Psoas muscle (tissue), 8 donors: ENCODE measurements around the gene BNIP5. TPM values are rescaled to one million over a fixed set of nuclear protein-coding genes. Genes with fewer than 3 reads are reported as not detected.
A peak's percentile ranks its signal among the peaks of the same experiment; 100 is the strongest.

Source experiments
- ATAC-seq, 4 donors: fragments of 200-7000 bp; cut with Tn5 transposase; one replicate each; pipeline ENCODE4 v1.9.1; 2020; ENCODE audit warnings: moderate library complexity in 3 of 4, mild to moderate bottlenecking in 2 of 4
- DNase-seq, 2 donors: peaks; one replicate each; pipeline ENCODE4 v3.0.0-alpha.2; 2020
- H3K27ac ChIP-seq: fragments of 200-600 bp; one replicate; pipeline ENCODE4 v1.8.0; 2022
- H3K27me3 ChIP-seq, 3 donors: fragments of 200-600 bp in 1 of 3; one replicate each; pipeline versions ENCODE4 v1.6.1 to v1.8.0; 2013 to 2022; ENCODE audit warnings: low read length in 2 of 3, mild to moderate bottlenecking in 2 of 3, moderate library complexity in 1 of 3; ENCODE audit not compliant: insufficient read depth in 3 of 3
- H3K36me3 ChIP-seq, 2 donors: fragments of 200-600 bp in 1 of 2; one replicate each; pipeline versions ENCODE4 v1.6.1 to v1.8.0; 2013 to 2022; ENCODE audit warnings: low read depth in 1 of 2, mild to moderate bottlenecking in 1 of 2, moderate library complexity in 1 of 2; ENCODE audit not compliant: insufficient read depth in 1 of 2
- H3K4me1 ChIP-seq: fragments of 200-600 bp; one replicate; pipeline ENCODE4 v1.8.0; 2022
- H3K4me3 ChIP-seq: fragments of 200-600 bp; one replicate; pipeline ENCODE4 v1.8.0; 2022; ENCODE audit warnings: mild to moderate bottlenecking
- H3K9me3 ChIP-seq: fragments of 200-600 bp; one replicate; pipeline ENCODE4 v1.8.0; 2022
- CTCF ChIP-seq: fragments of 200-600 bp; IDR thresholded peaks from one replicate; pipeline ENCODE4 v1.8.0; 2022; ENCODE audit warnings: antibody characterized with exemption
- WGBS, 3 donors: extraction: QIAGEN DNeasy Blood & Tissue Kit; methylation state at CpG; one replicate each; pipeline versions ENCODE4 v1.1.6 to v1.1.7; 2013; 5-methylcytosine and 5-hydroxymethylcytosine counted together
- intact Hi-C, 2 donors: fragments of 100-400 bp; cut with DNase I; formaldehyde crosslinking; loops; one replicate each; pipeline versions ENCODE4 v1.11.0 to v1.14.2; 2022
- polyA plus RNA-seq, 3 donors: library from polyadenylated mRNA; stranded (reverse); fragments of 200-250 nt; gene quantifications; one replicate each; pipeline ENCODE4 v1.2.3, GENCODE V29; 2013
- total RNA-seq, 4 donors: library from RNA; stranded (reverse); fragmentation: NEBNext Ultra II Directional in 2 of 4; extraction: Animal tissue kit (Norgen Biotek cat#: 25700) in 2 of 4; gene quantifications; one replicate each; pipeline versions ENCODE4 v1.2.1 to v1.2.4, GENCODE V29; 2021 to 2023
- donor health status: healthy with polysubstance abuse.
- donor health status: DM: no; HTN: no; CAD: no; lungs with moderate emphysema.
- donor health status: Bipolar disorder and iron deficiency.
- donor health status: healthy.
- donor health status: DM: yes; HTN: yes; CAD: no.
- donor health status: DM: no; HTN: no; CAD: no.
- donor health status: DM: no; HTN: no; CAD: no.
- donor health status: DM: yes; HTN: yes; CAD: no.

Gene BNIP5
- total and polyA plus RNA-seq, 7 donors: 0.01 TPM; not detected in 6

- intact Hi-C loops: loop anchor here (1.0 to 10.0 kb wide), 5 partner anchors 19 to 336 kb away; partner anchors contain the start of genes MAPK14 (in 1 of the 2) and SLC26A8 (in 1 of the 2)
- no peak overlapping the region for H3K27ac ChIP-seq
- WGBS, 3 donors: 12 to 18% (median 13%) methylated on average over 10 of the region's 10 CpGs
- peaks cover 5% of the 10 kb centered on the region for H3K4me1 ChIP-seq
- H3K36me3 ChIP-seq: no peaks in the 10 kb centered on the region
- no peak overlapping the region for H3K4me3 ChIP-seq
- TF ChIP-seq CTCF: peak; percentile 76
- no peaks in the 10 kb centered on the region for H3K9me3 ChIP-seq
- no peaks in the 10 kb centered on the region for H3K27me3 ChIP-seq
- peak; percentile 87 to 97 (median 89) for ATAC-seq
- DNase-seq: peak; percentile 65 to 80
Measured at GRCh38 chr6:36360241-36361054, 23.8 kb upstream of the BNIP5 start.

GRCh38 chr6:36358226-36358915, 21.7 kb upstream of the BNIP5 start:
- intact Hi-C loops: loop anchor here in 1 of 2 donors (5.0 kb wide), 1 partner anchor 56 kb away; no protein-coding TSS in a partner anchor

GRCh38 chr6:36357872-36358225, 21.2 kb upstream of the BNIP5 start:
- 89 to 94% (median 93%) methylated on average over 3 of the region's 3 CpGs for WGBS, 3 donors
- H3K9me3 ChIP-seq: no peaks in the 10 kb centered on the region

More at GRCh38 chr6:36358226-36358915, 21.7 kb upstream of the BNIP5 start:
- DNase-seq: no peak
- H3K9me3 ChIP-seq: no peaks in the 10 kb centered on the region
- TF ChIP-seq CTCF: no peak
- H3K4me3 ChIP-seq: no peak overlapping the region
- no peaks in the 10 kb centered on the region for H3K36me3 ChIP-seq
- peak in 3 of 4 donors; percentile 28 to 35 (median 32) for ATAC-seq
- H3K4me1 ChIP-seq: peaks cover 5% of the 10 kb centered on the region
- WGBS, 3 donors: 17 to 37% (median 22%) methylated on average over 4 of the region's 4 CpGs
- peaks cover 0 to 2% (median 0%) of the 10 kb centered on the region in 3 donors for H3K27me3 ChIP-seq
- H3K27ac ChIP-seq: peak overlapping the region; percentile 53

GRCh38 chr6:36355819-36356218, 19.1 kb upstream of the BNIP5 start:
- H3K9me3 ChIP-seq: no peaks in the 10 kb centered on the region
- no peaks in the 10 kb centered on the region for H3K36me3 ChIP-seq
- H3K27me3 ChIP-seq: peaks cover 0 to 9% (median 0%) of the 10 kb centered on the region in 3 donors
- no peak overlapping the region for H3K27ac ChIP-seq
- ATAC-seq: no peak
- DNase-seq: no peak
- H3K4me3 ChIP-seq: no peak overlapping the region
- intact Hi-C loops: loop anchor here in 1 of 2 donors (5.0 kb wide), 1 partner anchor 54 kb away; no protein-coding TSS in a partner anchor
- peaks cover 5% of the 10 kb centered on the region for H3K4me1 ChIP-seq
- no peak for TF ChIP-seq CTCF
- WGBS, 3 donors: 82 to 90% (median 89%) methylated on average over 4 of the region's 4 CpGs

More at GRCh38 chr6:36357872-36358225, 21.2 kb upstream of the BNIP5 start:
- Histone ChIP-seq H3K4me1 (peaks cover 5% of the 10 kb centered on the region), H3K36me3 (no peaks in the 10 kb centered on the region), H3K4me3 (no peak overlapping the region), H3K27ac (no peak overlapping the region), H3K27me3 (peaks cover 0 to 7% (median 0%) of the 10 kb centered on the region in 3 donors)
- DNase-seq: no peak
- ATAC-seq: no peak
- no peak for TF ChIP-seq CTCF
- intact Hi-C loops: loop anchor here in 1 of 2 donors (5.0 kb wide), 1 partner anchor 56 kb away; no protein-coding TSS in a partner anchor
